Activated naive CD4-positive, alpha-beta T cell treated with anti-CD3 and anti-CD28 coated beads for 36 hours (primary cell): ENCODE results near the gene HAUS1. TPM values are rescaled to one million over a fixed set of nuclear protein-coding genes. Genes with fewer than 3 reads are reported as not detected.
"Not testable (repeated sequence)": the region's sequence is repeated elsewhere in the genome, so short reads cannot be mapped to it uniquely, and the experiment has no call there.

Source experiments
- CTCF ChIA-PET: fragments of 350-600 bp; sonication (Branson Sonifier 250); formaldehyde crosslinking; loops from one replicate; lab custom pipeline; 2021; ENCODE audit warnings: antibody characterized with exemption; lab: Charles Lee
- DNase-seq: peaks from one replicate; pipeline ENCODE4 v3.0.0-alpha.2; 2020
- H3K27ac Mint-ChIP-seq: one replicate; pipeline ENCODE4 v1.8.0; 2021; ENCODE audit warnings: mild to moderate bottlenecking, mixed read lengths
- H3K27me3 Mint-ChIP-seq: one replicate; pipeline ENCODE4 v1.8.0; 2021; ENCODE audit warnings: low read depth, mixed read lengths
- H3K36me3 Mint-ChIP-seq: one replicate; pipeline ENCODE4 v1.8.0; 2021; ENCODE audit warnings: low read depth, mixed read lengths
- H3K4me1 Mint-ChIP-seq: one replicate; pipeline ENCODE4 v1.8.0; 2021; ENCODE audit warnings: low read depth, mixed read lengths
- H3K4me3 Mint-ChIP-seq: one replicate; pipeline ENCODE4 v1.8.0; 2021; ENCODE audit warnings: mild to moderate bottlenecking, moderate library complexity, mixed read lengths
- H3K9me3 Mint-ChIP-seq: one replicate; pipeline ENCODE4 v1.8.0; 2021; ENCODE audit warnings: mixed read lengths
- intact Hi-C: fragments of 100-400 bp; cut with micrococcal nuclease; formaldehyde crosslinking; loops from one replicate; pipeline ENCODE4 v1.15.1; 2023
- total RNA-seq, 2 experiments: library from RNA; stranded (reverse); gene quantifications; one replicate each; pipeline ENCODE4 v1.2.3, GENCODE V29; 2021

Gene HAUS1
- total RNA-seq, 2 experiments from 2014 or later, result 59.4 to 60.9 TPM

- peak; percentile 30 for DNase-seq
- intact Hi-C loops, result loop anchor here (1.0 kb wide), 1 partner anchor 401 kb away; no protein-coding TSS in a partner anchor
- H3K27ac Mint-ChIP-seq, result no peak overlapping the region
Observed at GRCh38 chr18:46070815-46071652, 33.2 kb upstream of the HAUS1 start.

GRCh38 chr18:46071653-46072375, 32.4 kb upstream of the HAUS1 start, which contains the start of gene PSTPIP2:
Gene PSTPIP2, minus strand, starts transcription at chr18:46072260. Its CDS starts 72 bp downstream, at chr18:46072188.
- Mint-ChIP-seq H3K27ac (peak within 1 kb of the TSS; percentile 59), H3K4me1 (peaks cover 42% of the 10 kb centered on the region), H3K4me3 (peak within 1 kb of the TSS; percentile 81), H3K27me3 (no peaks in the 10 kb centered on the region), H3K9me3 (no peaks in the 10 kb centered on the region), H3K36me3 (peaks cover 2% of the 10 kb centered on the region)
- intact Hi-C loops, result loop anchor here (1.0 to 2.0 kb wide), 2 partner anchors 109 to 402 kb away; no protein-coding TSS in a partner anchor
- DNase-seq, result peak; percentile 75
- CTCF ChIA-PET, result interaction anchor here (0.6 to 4.2 kb wide), 16 partner anchors 11 to 408 kb away, joined by 3 to 53 read pairs (median 4); a partner anchor contains a TSS

More at GRCh38 chr18:46070815-46071652, 33.2 kb upstream of the HAUS1 start:
- CTCF ChIA-PET, result interaction anchor here (0.6 to 4.2 kb wide), 13 partner anchors 16 to 407 kb away, joined by 3 to 53 read pairs (median 3); no protein-coding TSS in a partner anchor
- no peaks in the 10 kb centered on the region for H3K27me3 Mint-ChIP-seq
- no peaks in the 10 kb centered on the region for H3K9me3 Mint-ChIP-seq
- H3K4me1 Mint-ChIP-seq, result peaks cover 42% of the 10 kb centered on the region
- H3K36me3 Mint-ChIP-seq, result peaks cover 2% of the 10 kb centered on the region
- peak overlapping the region; percentile 73 for H3K4me3 Mint-ChIP-seq

GRCh38 chr18:46072376-46072867, 31.8 kb upstream of the HAUS1 start:
- DNase-seq, result no peak
- intact Hi-C loops, result loop anchor here (2.0 kb wide), 1 partner anchor 110 kb away; no protein-coding TSS in a partner anchor
- CTCF ChIA-PET, result interaction anchor here (0.7 to 4.2 kb wide), 26 partner anchors 8 to 408 kb away, joined by 3 to 53 read pairs (median 5); a partner anchor contains a TSS
- Mint-ChIP-seq H3K4me1 (peaks cover 42% of the 10 kb centered on the region), H3K27me3 (no peaks in the 10 kb centered on the region), H3K27ac (no peak overlapping the region), H3K36me3 (no peaks in the 10 kb centered on the region), H3K4me3 (peak overlapping the region; percentile 81), H3K9me3 (no peaks in the 10 kb centered on the region)

- CTCF ChIA-PET, result interaction anchor here (0.7 to 4.2 kb wide), 41 partner anchors 9 to 409 kb away, joined by 3 to 53 read pairs (median 5); a partner anchor contains a TSS
- H3K36me3 Mint-ChIP-seq, result peaks cover 2% of the 10 kb centered on the region
Observed at GRCh38 chr18:46072959-46073358, 31.2 kb upstream of the HAUS1 start.

GRCh38 chr18:46073474-46074331, 30.5 kb upstream of the HAUS1 start:
- Mint-ChIP-seq H3K9me3 (no peaks in the 10 kb centered on the region), H3K4me3 (no peak overlapping the region), H3K27ac (no peak overlapping the region), H3K4me1 (peaks cover 40% of the 10 kb centered on the region), H3K27me3 (no peaks in the 10 kb centered on the region), H3K36me3 (peaks cover 2% of the 10 kb centered on the region)
- peak; percentile 75 for DNase-seq
- CTCF ChIA-PET, result interaction anchor here (0.6 to 4.2 kb wide), 55 partner anchors 9 to 1094 kb away, joined by 3 to 53 read pairs (median 4); partner anchors contain the start of gene SLC14A1
- intact Hi-C loops, result loop anchor here (1.0 to 2.0 kb wide), 12 partner anchors 45 to 452 kb away; no protein-coding TSS in a partner anchor

More at GRCh38 chr18:46072959-46073358, 31.2 kb upstream of the HAUS1 start:
- no peaks in the 10 kb centered on the region for H3K27me3 Mint-ChIP-seq
- H3K9me3 Mint-ChIP-seq, result no peaks in the 10 kb centered on the region
- peaks cover 42% of the 10 kb centered on the region for H3K4me1 Mint-ChIP-seq
- DNase-seq, result no peak
- H3K27ac Mint-ChIP-seq, result no peak overlapping the region
- intact Hi-C loops, result loop anchor here (1.0 to 2.0 kb wide), 12 partner anchors 45 to 452 kb away; no protein-coding TSS in a partner anchor
- peak overlapping the region; percentile 81 for H3K4me3 Mint-ChIP-seq

- DNase-seq, result no peak
- CTCF ChIA-PET, result no interaction called here
- Mint-ChIP-seq H3K4me1 (no peaks in the 10 kb centered on the region), H3K27ac (no peak overlapping the region), H3K4me3 (no peak overlapping the region), H3K27me3 (no peaks in the 10 kb centered on the region), H3K36me3 (peaks cover 24% of the 10 kb centered on the region), H3K9me3 (no peaks in the 10 kb centered on the region)
- intact Hi-C loops, result no loop called here
Observed at GRCh38 chr18:46079336-46079735, 24.8 kb upstream of the HAUS1 start.

- Mint-ChIP-seq H3K4me1 (no peaks in the 10 kb centered on the region), H3K36me3 (peaks cover 29% of the 10 kb centered on the region)
Observed at GRCh38 chr18:46080156-46080555, 24.0 kb upstream of the HAUS1 start.

GRCh38 chr18:46084431-46084830, 19.8 kb upstream of the HAUS1 start:
- peaks cover 2% of the 10 kb centered on the region for H3K4me1 Mint-ChIP-seq
- H3K27ac Mint-ChIP-seq, result no peak overlapping the region
- intact Hi-C loops, result no loop called here
- no peak overlapping the region for H3K4me3 Mint-ChIP-seq
- H3K27me3 Mint-ChIP-seq, result no peaks in the 10 kb centered on the region
- CTCF ChIA-PET, result interaction anchor here (0.6 to 2.4 kb wide), 2 partner anchors 11 to 58 kb away, joined by 4 to 20 read pairs; partner anchors contain the start of gene PSTPIP2
- no peak for DNase-seq
- no peaks in the 10 kb centered on the region for H3K9me3 Mint-ChIP-seq
- peaks cover 56% of the 10 kb centered on the region for H3K36me3 Mint-ChIP-seq

More at GRCh38 chr18:46080156-46080555, 24.0 kb upstream of the HAUS1 start:
- DNase-seq, result no peak
- H3K4me3 Mint-ChIP-seq, result no peak overlapping the region
- H3K27me3 Mint-ChIP-seq, result no peaks in the 10 kb centered on the region
- no peak overlapping the region for H3K27ac Mint-ChIP-seq
- CTCF ChIA-PET, result no interaction called here
- intact Hi-C loops, result no loop called here
- H3K9me3 Mint-ChIP-seq, result no peaks in the 10 kb centered on the region

- H3K4me3 Mint-ChIP-seq, H3K27me3 Mint-ChIP-seq, H3K27ac Mint-ChIP-seq, CTCF ChIA-PET, H3K9me3 Mint-ChIP-seq, DNase-seq, intact Hi-C loops: not testable (repeated sequence)
- Mint-ChIP-seq H3K36me3 (peaks cover 69% of the 10 kb centered on the region), H3K4me1 (peaks cover 18% of the 10 kb centered on the region)
Observed at GRCh38 chr18:46088501-46088900, 15.7 kb upstream of the HAUS1 start.

GRCh38 chr18:46095532-46095931, 8.7 kb upstream of the HAUS1 start:
- no peak overlapping the region for H3K4me3 Mint-ChIP-seq

More at GRCh38 chr18:46095532-46095931, 8.7 kb upstream of the HAUS1 start:
- CTCF ChIA-PET, result interaction anchor here (0.7 kb wide), 1 partner anchor 1479 kb away, joined by 4 read pairs; no protein-coding TSS in a partner anchor
- Mint-ChIP-seq H3K27ac (no peak overlapping the region), H3K27me3 (no peaks in the 10 kb centered on the region), H3K4me1 (peaks cover 47% of the 10 kb centered on the region), H3K9me3 (no peaks in the 10 kb centered on the region), H3K36me3 (peaks cover 29% of the 10 kb centered on the region)
- no peak for DNase-seq
- intact Hi-C loops, result loop anchor here (5.0 kb wide), 1 partner anchor 822 kb away; the partner anchor contains the start of genes KATNAL2 and PIAS2
